ENCODE results near the gene VWA1.
"Not testable (repeated sequence)": the region's sequence is repeated elsewhere in the genome, so short reads cannot be mapped to it uniquely, and the experiment has no call there.

Gene VWA1

DNA sequence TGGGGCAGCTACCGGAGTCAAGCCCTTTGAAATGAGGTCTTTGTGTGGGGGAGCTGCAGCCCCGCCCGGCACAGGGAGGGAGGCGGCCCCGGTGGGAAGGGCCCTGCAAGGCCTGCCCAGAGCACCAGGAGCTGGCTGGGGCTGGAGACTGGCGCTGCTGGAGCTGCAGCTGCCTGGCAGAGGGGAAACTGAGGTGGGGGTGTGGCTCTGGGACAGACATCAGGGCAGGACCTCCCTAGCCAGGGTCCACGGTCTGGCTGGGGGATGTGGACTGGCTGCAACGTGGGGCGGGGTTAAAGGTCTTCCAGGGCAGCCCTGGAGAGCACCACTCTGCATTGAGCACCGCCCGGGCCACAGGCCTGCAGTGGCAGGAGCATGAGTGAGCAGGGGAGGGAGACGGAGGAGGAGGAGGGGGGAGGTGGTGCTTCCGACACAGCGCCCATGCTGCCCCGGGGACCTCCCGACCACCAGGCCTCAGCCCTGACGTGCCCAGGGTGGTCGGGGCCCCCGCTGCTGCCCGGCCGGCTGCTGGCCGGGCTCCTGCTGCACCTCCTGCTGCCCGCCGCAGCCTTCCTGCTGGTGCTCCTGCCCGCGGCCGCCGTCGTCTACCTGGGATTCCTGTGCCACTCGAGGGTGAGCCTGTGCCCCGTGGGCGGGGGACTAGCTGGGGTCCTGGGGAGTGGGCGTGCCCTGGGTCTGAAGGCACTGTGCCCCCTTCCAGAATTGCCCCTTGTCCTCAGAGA is 9.6 kb upstream of the VWA1 start:
- TF ChIP-seq, protein P1, sequence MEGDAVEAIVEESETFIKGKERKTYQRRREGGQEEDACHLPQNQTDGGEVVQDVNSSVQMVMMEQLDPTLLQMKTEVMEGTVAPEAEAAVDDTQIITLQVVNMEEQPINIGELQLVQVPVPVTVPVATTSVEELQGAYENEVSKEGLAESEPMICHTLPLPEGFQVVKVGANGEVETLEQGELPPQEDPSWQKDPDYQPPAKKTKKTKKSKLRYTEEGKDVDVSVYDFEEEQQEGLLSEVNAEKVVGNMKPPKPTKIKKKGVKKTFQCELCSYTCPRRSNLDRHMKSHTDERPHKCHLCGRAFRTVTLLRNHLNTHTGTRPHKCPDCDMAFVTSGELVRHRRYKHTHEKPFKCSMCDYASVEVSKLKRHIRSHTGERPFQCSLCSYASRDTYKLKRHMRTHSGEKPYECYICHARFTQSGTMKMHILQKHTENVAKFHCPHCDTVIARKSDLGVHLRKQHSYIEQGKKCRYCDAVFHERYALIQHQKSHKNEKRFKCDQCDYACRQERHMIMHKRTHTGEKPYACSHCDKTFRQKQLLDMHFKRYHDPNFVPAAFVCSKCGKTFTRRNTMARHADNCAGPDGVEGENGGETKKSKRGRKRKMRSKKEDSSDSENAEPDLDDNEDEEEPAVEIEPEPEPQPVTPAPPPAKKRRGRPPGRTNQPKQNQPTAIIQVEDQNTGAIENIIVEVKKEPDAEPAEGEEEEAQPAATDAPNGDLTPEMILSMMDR (IDR thresholded peaks at IDR 0.05; ENCODE audit: low read length, missing control alignments), result no peak
- DNase-seq (ENCODE audit: low read depth), result no peak
- no peak overlapping the region for H3K4me3 ChIP-seq (replicated peaks; ENCODE audit: low read depth, low read length)

DNA sequence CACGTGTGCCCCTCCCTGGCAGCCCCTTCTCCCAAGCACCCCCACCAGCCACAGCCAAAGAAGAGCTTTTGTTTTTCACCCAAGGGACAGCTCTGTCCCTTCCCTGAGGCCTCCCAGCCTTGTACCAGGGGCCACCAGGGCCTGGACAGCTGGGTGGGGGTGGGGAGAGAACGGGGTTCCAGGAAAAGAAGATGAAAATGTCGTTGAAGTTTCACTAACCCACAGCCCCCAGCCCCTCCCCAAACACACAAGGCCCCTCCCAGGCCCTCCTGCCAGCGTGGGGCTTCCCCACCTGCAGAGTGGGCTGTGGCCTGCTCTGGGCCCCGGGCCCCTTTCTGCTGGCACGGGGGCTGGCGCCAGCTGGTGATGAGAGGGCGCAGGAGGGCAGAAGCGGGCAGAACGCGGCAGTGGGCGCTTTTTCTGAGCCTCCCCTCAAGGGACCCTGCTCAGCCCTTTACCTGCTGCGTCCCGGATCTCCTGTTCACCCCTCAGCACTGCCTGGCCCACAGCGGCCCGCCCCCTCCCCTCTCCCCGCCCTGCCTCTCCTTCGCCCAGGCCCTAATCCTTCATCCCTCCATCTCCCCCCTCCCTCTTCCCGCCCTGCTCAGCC is 8.9 kb upstream of the VWA1 start:
- TF ChIP-seq, protein P1 (IDR thresholded peaks at IDR 0.05; ENCODE audit: low read length, missing control alignments), result no peak
- no peak overlapping the region for H3K4me3 ChIP-seq (replicated peaks; ENCODE audit: low read depth, low read length)
- no peak for DNase-seq (ENCODE audit: low read depth)

DNA sequence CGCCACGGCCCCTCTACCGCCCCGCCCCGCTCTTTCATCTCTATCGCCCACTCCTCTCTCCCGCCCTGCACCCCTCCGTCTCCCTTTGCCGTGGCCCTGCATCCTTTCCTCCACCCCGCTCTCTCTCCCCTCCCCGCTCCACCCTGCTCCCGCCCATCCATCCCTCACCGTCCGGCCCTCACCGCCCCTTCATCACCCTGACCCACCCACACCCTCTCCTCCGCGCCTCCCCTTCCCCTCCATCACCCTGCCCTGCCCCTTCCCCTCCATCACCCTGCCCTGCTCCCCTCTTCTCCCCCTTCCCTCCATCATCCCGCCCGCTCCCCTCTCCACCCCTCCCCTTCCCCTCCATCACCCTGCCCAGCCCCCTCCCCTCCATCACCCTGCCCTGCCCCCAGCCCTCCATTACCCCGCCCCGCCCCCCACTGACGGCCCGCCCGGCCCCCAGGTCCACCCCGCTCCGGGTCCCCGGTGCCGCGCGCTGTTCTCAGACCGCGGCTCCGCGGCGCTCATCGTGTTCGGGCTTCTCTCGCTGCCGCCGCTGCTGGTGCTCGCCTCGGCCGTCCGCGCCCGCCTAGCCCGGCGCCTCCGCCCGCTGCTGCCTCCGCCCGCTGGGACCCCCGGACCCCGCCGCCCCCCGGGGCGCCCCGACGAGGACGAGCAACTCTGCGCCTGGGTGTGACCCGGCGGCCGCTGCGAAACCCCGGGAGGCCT is 8.2 kb upstream of the VWA1 start:
- no peak for DNase-seq (ENCODE audit: low read depth)
- TF ChIP-seq, protein P1 (IDR thresholded peaks at IDR 0.05; ENCODE audit: low read length, missing control alignments), result no peak
- H3K4me3 ChIP-seq (replicated peaks; ENCODE audit: low read depth, low read length), result peak overlapping the region; percentile 24

DNA sequence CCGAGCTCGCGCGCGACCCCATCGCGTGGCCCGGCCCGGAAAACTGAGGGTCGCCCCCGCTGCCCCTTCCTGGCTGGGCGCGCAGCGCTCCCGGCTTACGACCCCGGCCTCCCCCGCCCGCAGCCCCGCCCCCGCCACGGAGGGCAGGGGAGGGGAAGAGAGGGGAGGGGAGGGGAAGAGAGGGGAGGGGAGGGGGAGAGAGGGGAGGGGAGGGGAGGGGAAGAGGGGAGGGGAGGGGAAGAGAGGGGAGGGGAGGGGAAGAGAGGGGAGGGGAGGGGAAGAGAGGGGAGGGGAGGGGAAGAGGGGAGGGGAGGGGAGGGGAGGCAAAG is 7.7 kb upstream of the VWA1 start:
- TF ChIP-seq, protein P1 (IDR thresholded peaks at IDR 0.05; ENCODE audit: low read length, missing control alignments), result no peak
- H3K4me3 ChIP-seq (replicated peaks; ENCODE audit: low read depth, low read length), result peak overlapping the region; percentile 24
- no peak for DNase-seq (ENCODE audit: low read depth)

DNA sequence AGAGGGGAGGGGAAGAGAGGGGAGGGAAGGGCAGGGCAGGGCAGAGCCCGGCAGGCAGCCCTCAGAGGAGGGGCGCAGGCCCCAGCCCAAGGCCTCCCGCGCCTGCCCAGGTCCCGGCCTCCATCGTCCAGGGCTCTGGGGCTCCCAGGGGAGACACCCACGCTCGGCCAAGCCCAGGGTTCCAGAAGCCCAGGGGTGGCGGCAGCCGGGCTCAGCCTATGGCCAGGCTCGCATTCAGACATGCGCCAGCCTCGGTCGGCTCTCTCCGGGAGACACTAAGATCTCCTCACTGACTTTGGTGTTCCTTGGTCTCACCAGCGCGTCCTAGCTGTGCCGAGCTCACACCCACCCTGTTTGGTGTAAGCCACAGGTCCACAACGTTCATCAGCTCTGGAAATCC is 7.3 kb upstream of the VWA1 start:
- TF ChIP-seq, protein P1 (IDR thresholded peaks at IDR 0.05; ENCODE audit: low read length, missing control alignments), result no peak
- DNase-seq (ENCODE audit: low read depth), result no peak
- H3K4me3 ChIP-seq (replicated peaks; ENCODE audit: low read depth, low read length), result no peak overlapping the region

DNA sequence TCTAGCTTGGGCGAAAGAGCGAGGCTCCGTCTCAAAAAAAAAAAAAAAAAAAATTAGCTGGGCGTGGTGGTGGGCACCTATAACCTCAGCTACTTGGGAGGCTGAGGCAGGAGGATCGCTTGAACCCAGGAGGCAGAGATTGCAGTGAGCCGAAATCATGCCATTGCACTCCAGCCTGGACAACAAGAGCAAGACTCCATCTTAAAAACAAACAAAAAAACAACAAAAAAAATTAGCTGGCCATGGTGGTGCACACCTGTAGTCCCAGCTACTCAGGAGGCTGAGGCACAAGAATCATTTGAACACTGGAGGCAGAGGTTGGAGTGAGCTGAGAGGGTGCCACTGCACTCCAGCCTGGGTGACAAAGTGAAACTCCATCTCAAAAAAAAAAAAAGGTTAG is 6.5 kb upstream of the VWA1 start:
- not testable (repeated sequence) for DNase-seq (ENCODE audit: low read depth); H3K4me3 ChIP-seq (replicated peaks; ENCODE audit: low read depth, low read length)

DNA sequence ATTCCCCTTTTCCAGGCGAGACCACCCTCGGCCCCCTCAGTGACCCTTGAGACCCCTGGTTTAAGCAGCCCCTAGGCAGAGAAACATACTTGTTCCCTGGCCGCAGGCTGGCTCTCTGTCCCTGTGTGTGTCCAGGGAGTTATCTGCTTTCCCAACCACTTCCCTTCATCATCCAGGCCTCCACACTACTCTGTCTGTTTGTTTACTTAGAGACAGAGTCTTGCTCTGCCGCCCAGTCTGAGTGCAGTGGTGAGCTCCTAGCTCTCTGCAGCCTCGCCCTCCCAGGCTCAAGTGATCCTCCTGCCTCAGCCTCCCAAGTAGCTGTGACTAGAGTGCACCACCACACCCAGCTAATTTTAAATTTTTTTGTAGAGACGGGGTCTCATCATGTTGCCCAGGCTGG is 5.8 kb upstream of the VWA1 start:
- H3K4me3 ChIP-seq (replicated peaks; ENCODE audit: low read depth, low read length), result no peak overlapping the region
- TF ChIP-seq, protein P1 (IDR thresholded peaks at IDR 0.05; ENCODE audit: low read length, missing control alignments), result no peak

More for the DNA sequence above, 5.8 kb upstream of the VWA1 start:
- peak; percentile 71 for DNase-seq (ENCODE audit: low read depth)

Data from fibroblast of pulmonary artery (primary cell).